GM12878 (cell line): ENCODE results near the gene IL36RN. TPM values are rescaled to one million over a fixed set of nuclear protein-coding genes. Genes with fewer than 3 reads are reported as not detected.

ENCODE experiments used
- ATAC-seq: fragments of 200-7000 bp; cut with Tn5 transposase; 3 replicates; pipeline ENCODE4 v1.9.1; 2020; ENCODE audit warnings: mild to moderate bottlenecking, moderate library complexity
- BruUV-seq: library from RNA; stranded (reverse); fragments of 400-500 nt; replicated peaks from 2 replicates; lab custom pipeline; 2021; lab: Mats Ljungman, UMichigan
- CTCF ChIA-PET: fragments of 300-600 bp; sonication (Branson Sonifier 250); formaldehyde crosslinking; extraction: SDS; loops from one replicate; lab custom pipeline; 2021; ENCODE audit warnings: inconsistent platforms; lab: Yijun Ruan, JAX
- POLR2A ChIA-PET: fragments of 350-600 bp; formaldehyde crosslinking; extraction: SDS; loops from one replicate; lab custom pipeline; 2021; ENCODE audit warnings: inconsistent platforms; lab: Charles Lee
- RAD21 ChIA-PET: fragments of 300-600 bp; sonication (Branson Sonifier 250); formaldehyde crosslinking; loops from one replicate; lab custom pipeline; 2023; ENCODE audit warnings: antibody characterized with exemption; ENCODE audit not compliant: unreplicated experiment; lab: Charles Lee
- SMC1A ChIA-PET: fragments of 300-600 bp; sonication (Branson Sonifier 250); formaldehyde crosslinking; loops from one replicate; lab custom pipeline; 2023; ENCODE audit not compliant: unreplicated experiment, uncharacterized antibody; lab: Charles Lee
- DNase-seq: peaks from one replicate; pipeline ENCODE4 v3.0.0-alpha.2; 2011; ENCODE audit warnings: low read depth, low spot score
- FAIRE-seq: peaks from 3 replicates; lab custom pipeline; 2011; peaks lifted over from hg19 to GRCh38; lab: Jason Lieb, UNC
- H2AFZ ChIP-seq: 2 replicates; pipeline ENCODE4 v1.6.0; 2011; ENCODE audit warnings: low read depth, low read length, control low read depth; ENCODE audit not compliant: control insufficient read depth
- H3K27ac ChIP-seq: 2 replicates; pipeline ENCODE4 v1.5.1; 2011; ENCODE audit warnings: control low read depth; ENCODE audit not compliant: control insufficient read depth, insufficient read depth
- H3K27me3 ChIP-seq, 2 experiments: replicated peaks in 1 of 2; 2 replicates each; pipeline versions ENCODE4 v1.6.0 to v1.6.1; 2011; ENCODE audit warnings: low read length in 1 of 2; ENCODE audit not compliant: control insufficient read depth in 2 of 2, insufficient read depth in 2 of 2
- H3K36me3 ChIP-seq, 2 experiments: 2 replicates each; pipeline ENCODE4 v1.5.1; 2011; ENCODE audit warnings: low read length in 1 of 2; ENCODE audit not compliant: control insufficient read depth in 2 of 2, insufficient read depth in 2 of 2
- H3K4me1 ChIP-seq: 2 replicates; pipeline ENCODE4 v1.6.1; 2011; ENCODE audit warnings: mild to moderate bottlenecking, low read length, moderate library complexity, mixed read lengths; ENCODE audit not compliant: control insufficient read depth, insufficient read depth
- H3K4me2 ChIP-seq: 2 replicates; pipeline ENCODE4 v1.6.0; 2011; ENCODE audit warnings: control low read depth; ENCODE audit not compliant: control insufficient read depth, insufficient read depth
- H3K4me3 ChIP-seq: fragments of 200-600 bp; sonication (generic); 2 replicates; pipeline ENCODE4 v1.5.1; 2016
- H3K79me2 ChIP-seq: 2 replicates; pipeline ENCODE4 v1.6.0; 2011; ENCODE audit warnings: low read length; ENCODE audit not compliant: control insufficient read depth, insufficient read depth
- H3K9ac ChIP-seq: 2 replicates; pipeline ENCODE4 v1.8.0; 2011; ENCODE audit warnings: low read length, control low read depth, mixed read lengths; ENCODE audit not compliant: control insufficient read depth, insufficient read depth
- H3K9me3 ChIP-seq: replicated peaks from 3 replicates; pipeline ENCODE4 v1.5.1; 2011; ENCODE audit warnings: mild to moderate bottlenecking, low read length; ENCODE audit not compliant: control insufficient read depth, insufficient read depth
- H4K20me1 ChIP-seq: 2 replicates; pipeline ENCODE4 v1.6.0; 2011; ENCODE audit not compliant: control insufficient read depth, insufficient read depth
- EZH2 ChIP-seq: IDR thresholded peaks from 2 replicates; pipeline ENCODE4 v1.6.1; 2012; ENCODE audit warnings: low read depth, mild to moderate bottlenecking, control low read depth, inconsistent platforms, low read length, borderline replicate concordance; ENCODE audit not compliant: control insufficient read depth
- GATAD2B ChIP-seq: fragments of 450-650 bp; conservative IDR thresholded peaks from 2 replicates; pipeline ENCODE4 v1.6.1; 2017; ENCODE audit warnings: low read depth, mild to moderate bottlenecking, moderate library complexity
- JUND ChIP-seq: IDR thresholded peaks from 2 replicates; pipeline ENCODE4 v1.6.1; 2012; ENCODE audit warnings: low read depth, mild to moderate bottlenecking, low read length, improper control_type of control experiment, moderate library complexity
- SPI1 ChIP-seq: IDR thresholded peaks from 2 replicates; pipeline ENCODE4 v1.6.1; 2011; ENCODE audit warnings: low read depth, mild to moderate bottlenecking, low read length, moderate library complexity, borderline replicate concordance; ENCODE audit not compliant: insufficient read depth
- ZNF384 ChIP-seq: IDR thresholded peaks from 2 replicates; pipeline ENCODE4 v1.6.1; 2012; ENCODE audit warnings: low read depth, mild to moderate bottlenecking, low read length, improper control_type of control experiment, borderline replicate concordance
- WGBS: methylation state at CpG from one replicate; pipeline ENCODE4 v1.1.6; 2016; ENCODE audit warnings: low lambda C conversion rate; ENCODE audit not compliant: insufficient replicate concordance, insufficient coverage; ENCODE audit errors: missing lambda C conversion rate; 5-methylcytosine and 5-hydroxymethylcytosine counted together
- in situ Hi-C: fragments of 300-500 bp; cut with MboI; formaldehyde crosslinking; loops from 9 replicates; pipeline ENCODE4 v1.14.3; 2018; ENCODE audit warnings: mixed read lengths
- intact Hi-C: fragments of 100-400 bp; cut with micrococcal nuclease; formaldehyde crosslinking; loops from one replicate; pipeline ENCODE4 v1.14.2; 2022; ENCODE audit not compliant: unreplicated experiment
- polyA plus RNA-seq, 11 experiments: library from polyadenylated mRNA; depleted of rRNA in 4 of 11; unstranded in 6 of 11; stranded (reverse) in 5 of 11; fragments of >200 nt; fragmentation: Nextera tagmentation in 4 of 11; fragmentation: Illumina TruSeq in 1 of 11; extraction: Ambion mirVana in 4 of 11; extraction: Trizol in 1 of 11; gene quantifications; 1 replicate in 1 of 11; 2 replicates in 10 of 11; pipeline versions ENCODE4 v1.2.1 to v1.2.3, GENCODE V29; 2011 to 2016; ENCODE audit warnings: inconsistent platforms in 2 of 11, missing spikeins in 2 of 11, low read depth in 1 of 11
- total RNA-seq, 4 experiments: library from RNA; depleted of rRNA in 3 of 4; stranded (reverse); fragments of >200 nt in 3 of 4; fragmentation: Illumina TruSeq in 1 of 4; extraction: Trizol in 1 of 4; gene quantifications; 2 replicates each; pipeline versions ENCODE4 v1.2.1 to v1.2.3, GENCODE V29; 2013 to 2021
- TF ChIP-seq, protein P1 (sequence below): fragments of 450-650 bp; IDR thresholded peaks from 2 replicates; pipeline ENCODE4 v1.6.1; 2018; ENCODE audit warnings: borderline replicate concordance, mild to moderate bottlenecking; ENCODE audit not compliant: partially characterized antibody
- TF ChIP-seq, protein P2 (sequence below): fragments of 450-650 bp; IDR thresholded peaks from 2 replicates; pipeline ENCODE4 v1.6.1; 2018; ENCODE audit warnings: mild to moderate bottlenecking, low read depth, moderate library complexity; ENCODE audit not compliant: partially characterized antibody
- TF ChIP-seq, protein P3 (sequence below): fragments of 450-650 bp; IDR thresholded peaks from 2 replicates; pipeline ENCODE4 v1.6.1; 2017; ENCODE audit warnings: mild to moderate bottlenecking, low read depth, inconsistent platforms; ENCODE audit not compliant: poor library complexity, severe bottlenecking

Gene IL36RN
- total and polyA plus RNA-seq, 10 of the 15 experiments (the other 5 are each of a cell fraction or from before 2014, with no cell fraction given), result not detected

DNA sequence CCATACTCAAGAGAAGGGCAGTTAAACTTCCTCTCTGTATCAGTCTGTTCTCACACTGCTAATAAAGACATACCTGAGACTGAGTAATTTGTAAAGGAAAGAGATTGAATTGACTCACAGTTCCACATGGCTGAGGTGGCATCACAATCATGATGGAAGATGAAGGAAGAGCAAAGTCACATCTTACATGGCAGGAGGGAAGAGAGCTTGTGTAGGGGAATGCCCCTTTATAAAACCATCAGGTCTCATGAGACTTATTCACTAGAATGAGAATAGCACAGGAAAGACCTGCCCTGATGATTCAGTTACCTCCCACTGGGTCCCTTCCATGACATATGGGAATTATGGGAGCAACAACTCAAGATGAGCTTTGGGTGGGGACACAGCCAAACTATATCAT is 4.9 kb upstream of the IL36RN start (continued):
- TF ChIP-seq, protein P1, sequence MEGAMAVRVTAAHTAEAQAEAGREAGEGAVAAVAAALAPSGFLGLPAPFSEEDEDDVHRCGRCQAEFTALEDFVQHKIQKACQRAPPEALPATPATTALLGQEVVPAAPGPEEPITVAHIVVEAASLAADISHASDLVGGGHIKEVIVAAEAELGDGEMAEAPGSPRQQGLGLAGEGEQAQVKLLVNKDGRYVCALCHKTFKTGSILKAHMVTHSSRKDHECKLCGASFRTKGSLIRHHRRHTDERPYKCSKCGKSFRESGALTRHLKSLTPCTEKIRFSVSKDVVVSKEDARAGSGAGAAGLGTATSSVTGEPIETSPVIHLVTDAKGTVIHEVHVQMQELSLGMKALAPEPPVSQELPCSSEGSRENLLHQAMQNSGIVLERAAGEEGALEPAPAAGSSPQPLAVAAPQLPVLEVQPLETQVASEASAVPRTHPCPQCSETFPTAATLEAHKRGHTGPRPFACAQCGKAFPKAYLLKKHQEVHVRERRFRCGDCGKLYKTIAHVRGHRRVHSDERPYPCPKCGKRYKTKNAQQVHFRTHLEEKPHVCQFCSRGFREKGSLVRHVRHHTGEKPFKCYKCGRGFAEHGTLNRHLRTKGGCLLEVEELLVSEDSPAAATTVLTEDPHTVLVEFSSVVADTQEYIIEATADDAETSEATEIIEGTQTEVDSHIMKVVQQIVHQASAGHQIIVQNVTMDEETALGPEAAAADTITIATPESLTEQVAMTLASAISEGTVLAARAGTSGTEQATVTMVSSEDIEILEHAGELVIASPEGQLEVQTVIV, result no peak
- TF ChIP-seq SPI1, result no peak
- TF ChIP-seq, protein P2, sequence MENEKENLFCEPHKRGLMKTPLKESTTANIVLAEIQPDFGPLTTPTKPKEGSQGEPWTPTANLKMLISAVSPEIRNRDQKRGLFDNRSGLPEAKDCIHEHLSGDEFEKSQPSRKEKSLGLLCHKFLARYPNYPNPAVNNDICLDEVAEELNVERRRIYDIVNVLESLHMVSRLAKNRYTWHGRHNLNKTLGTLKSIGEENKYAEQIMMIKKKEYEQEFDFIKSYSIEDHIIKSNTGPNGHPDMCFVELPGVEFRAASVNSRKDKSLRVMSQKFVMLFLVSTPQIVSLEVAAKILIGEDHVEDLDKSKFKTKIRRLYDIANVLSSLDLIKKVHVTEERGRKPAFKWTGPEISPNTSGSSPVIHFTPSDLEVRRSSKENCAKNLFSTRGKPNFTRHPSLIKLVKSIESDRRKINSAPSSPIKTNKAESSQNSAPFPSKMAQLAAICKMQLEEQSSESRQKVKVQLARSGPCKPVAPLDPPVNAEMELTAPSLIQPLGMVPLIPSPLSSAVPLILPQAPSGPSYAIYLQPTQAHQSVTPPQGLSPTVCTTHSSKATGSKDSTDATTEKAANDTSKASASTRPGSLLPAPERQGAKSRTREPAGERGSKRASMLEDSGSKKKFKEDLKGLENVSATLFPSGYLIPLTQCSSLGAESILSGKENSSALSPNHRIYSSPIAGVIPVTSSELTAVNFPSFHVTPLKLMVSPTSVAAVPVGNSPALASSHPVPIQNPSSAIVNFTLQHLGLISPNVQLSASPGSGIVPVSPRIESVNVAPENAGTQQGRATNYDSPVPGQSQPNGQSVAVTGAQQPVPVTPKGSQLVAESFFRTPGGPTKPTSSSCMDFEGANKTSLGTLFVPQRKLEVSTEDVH, result no peak

DNA sequence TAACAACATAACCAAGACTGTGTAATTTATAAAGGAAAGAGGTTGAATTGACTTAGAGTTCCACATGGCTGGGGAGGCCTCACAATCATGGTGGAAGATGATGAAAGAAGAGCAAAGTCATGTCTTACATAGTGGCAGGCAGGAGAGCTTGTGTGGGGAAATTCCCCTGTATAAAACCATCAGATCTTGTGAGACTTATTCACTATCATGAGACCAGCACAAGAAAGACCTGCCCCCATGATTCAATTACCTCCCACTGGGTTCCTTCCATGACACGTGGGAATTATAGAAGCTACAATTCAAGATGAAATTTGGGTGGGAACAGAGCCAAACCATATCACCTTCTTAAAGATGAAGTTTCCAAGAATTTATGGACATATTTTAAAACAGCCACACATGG is 2.5 kb upstream of the IL36RN start:
- ChIA-PET SMC1A (interaction anchor here (1.1 kb wide), 1 partner anchor 22 kb away, joined by 3 read pairs; no protein-coding TSS in a partner anchor), POLR2A (no interaction called here), RAD21 (no interaction called here), CTCF (no interaction called here)
- Histone ChIP-seq H2AFZ (no peak overlapping the region), H3K27me3 (no peaks in the 10 kb centered on the region; a peak in 1 of 4 replicates), H3K79me2 (no peaks in the 10 kb centered on the region), H3K36me3 (no peaks in the 10 kb centered on the region), H3K4me2 (no peak overlapping the region), H3K9ac (no peak overlapping the region), H3K4me3 (no peak overlapping the region), H4K20me1 (no peaks in the 10 kb centered on the region), H3K27ac (no peak overlapping the region), H3K4me1 (no peaks in the 10 kb centered on the region), H3K9me3 (peaks cover 2% of the 10 kb centered on the region; the same call in 1 of the 3 replicates)
- WGBS, result 0% methylated on average over 1 of the region's 1 CpG
- no TSS peak for BruUV-seq
- intact Hi-C loops (no loop called here), in situ Hi-C loops (no loop called here)
- no peak for DNase-seq
- no peak for FAIRE-seq
- ATAC-seq, result no peak
- TF ChIP-seq EZH2, result no peak
- no peak for TF ChIP-seq JUND
- TF ChIP-seq, protein P3, sequence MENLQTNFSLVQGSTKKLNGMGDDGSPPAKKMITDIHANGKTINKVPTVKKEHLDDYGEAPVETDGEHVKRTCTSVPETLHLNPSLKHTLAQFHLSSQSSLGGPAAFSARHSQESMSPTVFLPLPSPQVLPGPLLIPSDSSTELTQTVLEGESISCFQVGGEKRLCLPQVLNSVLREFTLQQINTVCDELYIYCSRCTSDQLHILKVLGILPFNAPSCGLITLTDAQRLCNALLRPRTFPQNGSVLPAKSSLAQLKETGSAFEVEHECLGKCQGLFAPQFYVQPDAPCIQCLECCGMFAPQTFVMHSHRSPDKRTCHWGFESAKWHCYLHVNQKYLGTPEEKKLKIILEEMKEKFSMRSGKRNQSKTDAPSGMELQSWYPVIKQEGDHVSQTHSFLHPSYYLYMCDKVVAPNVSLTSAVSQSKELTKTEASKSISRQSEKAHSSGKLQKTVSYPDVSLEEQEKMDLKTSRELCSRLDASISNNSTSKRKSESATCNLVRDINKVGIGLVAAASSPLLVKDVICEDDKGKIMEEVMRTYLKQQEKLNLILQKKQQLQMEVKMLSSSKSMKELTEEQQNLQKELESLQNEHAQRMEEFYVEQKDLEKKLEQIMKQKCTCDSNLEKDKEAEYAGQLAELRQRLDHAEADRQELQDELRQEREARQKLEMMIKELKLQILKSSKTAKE, result no peak
- no peak for TF ChIP-seq ZNF384
- no peak for TF ChIP-seq GATAD2B
- TF ChIP-seq, protein P2, result no peak
